ENCODE measurements around the gene P2RY6.

P2RY6 gene

DNA sequence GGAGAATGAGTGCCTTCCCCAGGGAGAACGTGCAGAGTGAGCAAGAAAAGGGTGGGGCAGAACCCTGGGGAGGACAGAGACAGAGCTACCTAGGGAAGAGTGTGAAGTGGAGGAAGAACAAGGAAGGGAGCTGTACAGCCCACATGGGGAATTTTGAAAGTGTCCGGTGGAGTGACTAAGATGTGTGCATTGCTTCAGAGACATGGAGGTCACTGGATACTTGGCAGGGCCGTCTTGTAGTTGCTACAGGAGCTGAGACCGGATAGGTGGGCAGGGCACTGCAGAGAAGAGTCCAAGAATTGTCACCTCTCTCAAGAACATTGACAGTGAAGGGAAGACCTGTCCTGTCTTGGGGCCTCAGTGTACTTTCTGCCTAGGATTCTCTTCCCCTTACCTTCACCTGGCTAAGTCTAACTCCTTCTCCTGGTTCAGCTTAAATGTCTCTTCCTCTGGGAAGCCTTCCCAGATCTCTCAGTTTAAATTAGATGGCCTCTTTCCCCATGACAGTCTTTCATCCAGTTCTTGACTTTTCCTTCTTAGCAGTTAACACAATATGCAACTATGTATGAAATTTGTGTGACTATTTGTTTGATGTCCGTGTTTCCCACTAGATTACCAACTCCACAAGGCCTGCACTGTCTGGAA is 9.2 kb upstream of the P2RY6 start:
- DNase-seq (ENCODE audit: low spot score): no peak

DNA sequence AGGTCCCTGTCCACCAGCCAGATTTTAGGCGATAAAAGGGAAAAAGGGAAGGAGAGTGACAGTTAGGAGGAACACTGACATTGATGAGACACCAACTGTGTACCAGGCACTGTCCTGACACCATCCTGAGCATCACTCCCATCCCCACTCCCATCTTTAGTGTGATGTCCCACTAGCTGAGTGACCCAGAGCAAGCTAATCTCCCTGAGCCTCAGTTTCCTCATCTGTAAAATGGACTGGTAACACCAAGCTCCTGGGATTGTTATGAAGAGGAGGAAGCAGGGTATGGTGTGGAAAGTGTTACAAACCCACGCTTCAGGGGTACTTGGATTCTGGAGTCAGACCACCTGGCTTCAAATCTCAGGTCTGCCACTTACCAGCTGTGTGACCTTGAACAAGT is 8.5 kb upstream of the P2RY6 start:
- Histone ChIP-seq H3K14ac (ENCODE audit: low read length) (no peak overlapping the region), H3K27ac (replicated peaks; ENCODE audit: low read length) (no peak overlapping the region), H3K9me3 (replicated peaks in 1 of 2; ENCODE audit: control insufficient read depth in 2 of 2, insufficient read depth in 1 of 2, low read depth in 1 of 2, low read length in 2 of 2) (no peaks in the 10 kb centered on the region), H2AFZ (ENCODE audit: low read length) (no peak overlapping the region), H3K79me1 (ENCODE audit: low read depth, low read length) (no peaks in the 10 kb centered on the region), H2AK5ac (ENCODE audit: low read depth, low read length) (no peak overlapping the region), H3K9ac (ENCODE audit: low read depth, low read length, poor library complexity) (no peak overlapping the region), H2BK12ac (ENCODE audit: low read length) (no peak overlapping the region), H3K4me1 (ENCODE audit: control insufficient read depth in 2 of 2, insufficient read depth in 1 of 2, low read depth in 1 of 2, low read length in 2 of 2) (peaks cover under 1 to 2% of the 10 kb centered on the region in 2 donors), H3K27me3 (ENCODE audit: control insufficient read depth in 3 of 3, insufficient read depth in 3 of 3, low read depth in 1 of 3, low read length in 3 of 3) (peaks cover 0 to 41% (median 6%) of the 10 kb centered on the region in 3 experiments), H2BK15ac (ENCODE audit: low read length) (no peak overlapping the region), H3K23ac (ENCODE audit: low read depth, low read length, poor library complexity) (no peak overlapping the region), H2BK5ac (ENCODE audit: low read length) (no peak overlapping the region), H4K91ac (ENCODE audit: low read depth, low read length, poor library complexity) (no peak overlapping the region), H2BK120ac (ENCODE audit: low read depth, low read length) (no peak overlapping the region), H3K4me2 (ENCODE audit: insufficient read depth, low read length, poor library complexity, severe bottlenecking) (no peak overlapping the region), H3K4ac (ENCODE audit: low read length) (no peak overlapping the region), H3K36me3 (replicated peaks in 1 of 2; ENCODE audit: control insufficient read depth in 2 of 2, insufficient read depth in 2 of 2, low read length in 2 of 2) (no peaks in the 10 kb centered on the region), H3K18ac (ENCODE audit: low read length) (no peak overlapping the region), H4K8ac (ENCODE audit: low read depth, low read length) (no peak overlapping the region), H3K4me3 (ENCODE audit: low read length in 2 of 2) (no peak overlapping the region)
- WGBS, 2 donors (ENCODE audit: extremely low coverage in 2 of 2, insufficient read length in 2 of 2, insufficient replicate concordance in 1 of 2): no CpG with 5 or more reads among the region's 2 CpGs
- DNase-seq (ENCODE audit: low spot score): no peak

More for the DNA sequence above, 9.2 kb upstream of the P2RY6 start:
- H3K27me3 ChIP-seq (ENCODE audit: control insufficient read depth in 3 of 3, insufficient read depth in 3 of 3, low read depth in 1 of 3, low read length in 3 of 3): peaks cover 0 to 35% (median 6%) of the 10 kb centered on the region in 3 experiments
- H2BK12ac ChIP-seq (ENCODE audit: low read length): no peak overlapping the region
- H4K8ac ChIP-seq (ENCODE audit: low read depth, low read length): no peak overlapping the region
- H3K4me2 ChIP-seq (ENCODE audit: insufficient read depth, low read length, poor library complexity, severe bottlenecking): no peak overlapping the region
- no peaks in the 10 kb centered on the region for H3K9me3 ChIP-seq (replicated peaks in 1 of 2; ENCODE audit: control insufficient read depth in 2 of 2, insufficient read depth in 1 of 2, low read depth in 1 of 2, low read length in 2 of 2)
- no peak overlapping the region for H3K4me3 ChIP-seq (ENCODE audit: low read length in 2 of 2)
- no peak overlapping the region for H2AFZ ChIP-seq (ENCODE audit: low read length)
- H3K27ac ChIP-seq (replicated peaks; ENCODE audit: low read length): no peak overlapping the region
- no peak overlapping the region for H2BK5ac ChIP-seq (ENCODE audit: low read length)
- H2BK120ac ChIP-seq (ENCODE audit: low read depth, low read length): no peak overlapping the region
- H3K9ac ChIP-seq (ENCODE audit: low read depth, low read length, poor library complexity): no peak overlapping the region
- H3K18ac ChIP-seq (ENCODE audit: low read length): no peak overlapping the region
- H3K14ac ChIP-seq (ENCODE audit: low read length): no peak overlapping the region
- no peaks in the 10 kb centered on the region for H3K36me3 ChIP-seq (replicated peaks in 1 of 2; ENCODE audit: control insufficient read depth in 2 of 2, insufficient read depth in 2 of 2, low read length in 2 of 2)
- WGBS, 2 donors (ENCODE audit: extremely low coverage in 2 of 2, insufficient read length in 2 of 2, insufficient replicate concordance in 1 of 2): no CpG with 5 or more reads among the region's 5 CpGs
- H4K91ac ChIP-seq (ENCODE audit: low read depth, low read length, poor library complexity): no peak overlapping the region
- H3K4me1 ChIP-seq (ENCODE audit: control insufficient read depth in 2 of 2, insufficient read depth in 1 of 2, low read depth in 1 of 2, low read length in 2 of 2): peaks cover 7 to 8% of the 10 kb centered on the region in 2 donors
- H3K79me1 ChIP-seq (ENCODE audit: low read depth, low read length): no peaks in the 10 kb centered on the region
- no peak overlapping the region for H3K4ac ChIP-seq (ENCODE audit: low read length)
- no peak overlapping the region for H3K23ac ChIP-seq (ENCODE audit: low read depth, low read length, poor library complexity)
- H2AK5ac ChIP-seq (ENCODE audit: low read depth, low read length): no peak overlapping the region
- H2BK15ac ChIP-seq (ENCODE audit: low read length): no peak overlapping the region

DNA sequence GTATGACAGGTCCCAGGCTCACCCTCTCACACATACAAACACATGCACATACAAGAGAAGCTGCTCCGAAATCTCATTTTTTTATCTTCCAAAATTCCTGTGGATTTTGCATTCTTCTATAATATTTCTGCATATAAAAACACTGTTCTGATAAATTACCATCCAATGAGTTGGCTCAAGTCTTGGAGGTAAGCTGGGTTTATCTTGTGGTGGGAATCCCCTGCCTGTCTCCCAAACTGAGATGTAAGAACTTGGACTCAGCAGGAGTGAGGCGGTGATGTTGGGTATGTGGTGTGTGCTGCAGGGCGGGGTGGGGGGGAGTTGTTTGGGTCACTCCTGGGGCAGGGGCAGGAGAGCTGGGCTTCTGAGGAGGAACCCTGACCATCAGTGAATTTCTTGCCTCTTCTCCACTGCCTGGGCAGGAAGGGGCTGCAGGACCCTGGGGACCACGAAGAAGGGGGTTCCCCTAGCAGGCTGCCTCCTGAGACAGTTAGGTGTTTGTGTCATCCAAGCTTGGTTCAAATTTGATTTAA is 6.8 kb upstream of the P2RY6 start:
- H4K8ac ChIP-seq (ENCODE audit: low read depth, low read length): no peak overlapping the region
- H2AK5ac ChIP-seq (ENCODE audit: low read depth, low read length): no peak overlapping the region
- H3K9me3 ChIP-seq (replicated peaks in 1 of 2; ENCODE audit: control insufficient read depth in 2 of 2, insufficient read depth in 1 of 2, low read depth in 1 of 2, low read length in 2 of 2): no peaks in the 10 kb centered on the region
- H3K4ac ChIP-seq (ENCODE audit: low read length): no peak overlapping the region
- no peaks in the 10 kb centered on the region for H3K36me3 ChIP-seq (replicated peaks in 1 of 2; ENCODE audit: control insufficient read depth in 2 of 2, insufficient read depth in 2 of 2, low read length in 2 of 2)
- DNase-seq (ENCODE audit: low spot score): no peak
- no peak overlapping the region for H3K4me2 ChIP-seq (ENCODE audit: insufficient read depth, low read length, poor library complexity, severe bottlenecking)
- no peak overlapping the region for H3K27ac ChIP-seq (replicated peaks; ENCODE audit: low read length)
- no peaks in the 10 kb centered on the region for H3K79me1 ChIP-seq (ENCODE audit: low read depth, low read length)
- H2AFZ ChIP-seq (ENCODE audit: low read length): no peak overlapping the region
- H3K4me3 ChIP-seq (ENCODE audit: low read length in 2 of 2): no peak overlapping the region
- H2BK12ac ChIP-seq (ENCODE audit: low read length): no peak overlapping the region
- no CpG with 5 or more reads among the region's 4 CpGs for WGBS, 2 donors (ENCODE audit: extremely low coverage in 2 of 2, insufficient read length in 2 of 2, insufficient replicate concordance in 1 of 2)
- no peak overlapping the region for H3K9ac ChIP-seq (ENCODE audit: low read depth, low read length, poor library complexity)
- H2BK120ac ChIP-seq (ENCODE audit: low read depth, low read length): no peak overlapping the region
- no peak overlapping the region for H2BK15ac ChIP-seq (ENCODE audit: low read length)
- no peak overlapping the region for H3K18ac ChIP-seq (ENCODE audit: low read length)
- no peak overlapping the region for H3K14ac ChIP-seq (ENCODE audit: low read length)
- H4K91ac ChIP-seq (ENCODE audit: low read depth, low read length, poor library complexity): no peak overlapping the region
- H3K4me1 ChIP-seq (ENCODE audit: control insufficient read depth in 2 of 2, insufficient read depth in 1 of 2, low read depth in 1 of 2, low read length in 2 of 2): peaks cover 3 to 6% of the 10 kb centered on the region in 2 donors
- no peak overlapping the region for H3K23ac ChIP-seq (ENCODE audit: low read depth, low read length, poor library complexity)
- no peak overlapping the region for H2BK5ac ChIP-seq (ENCODE audit: low read length)
- H3K27me3 ChIP-seq (ENCODE audit: control insufficient read depth in 3 of 3, insufficient read depth in 3 of 3, low read depth in 1 of 3, low read length in 3 of 3): peaks cover 0 to 42% (median 6%) of the 10 kb centered on the region in 3 experiments

DNA sequence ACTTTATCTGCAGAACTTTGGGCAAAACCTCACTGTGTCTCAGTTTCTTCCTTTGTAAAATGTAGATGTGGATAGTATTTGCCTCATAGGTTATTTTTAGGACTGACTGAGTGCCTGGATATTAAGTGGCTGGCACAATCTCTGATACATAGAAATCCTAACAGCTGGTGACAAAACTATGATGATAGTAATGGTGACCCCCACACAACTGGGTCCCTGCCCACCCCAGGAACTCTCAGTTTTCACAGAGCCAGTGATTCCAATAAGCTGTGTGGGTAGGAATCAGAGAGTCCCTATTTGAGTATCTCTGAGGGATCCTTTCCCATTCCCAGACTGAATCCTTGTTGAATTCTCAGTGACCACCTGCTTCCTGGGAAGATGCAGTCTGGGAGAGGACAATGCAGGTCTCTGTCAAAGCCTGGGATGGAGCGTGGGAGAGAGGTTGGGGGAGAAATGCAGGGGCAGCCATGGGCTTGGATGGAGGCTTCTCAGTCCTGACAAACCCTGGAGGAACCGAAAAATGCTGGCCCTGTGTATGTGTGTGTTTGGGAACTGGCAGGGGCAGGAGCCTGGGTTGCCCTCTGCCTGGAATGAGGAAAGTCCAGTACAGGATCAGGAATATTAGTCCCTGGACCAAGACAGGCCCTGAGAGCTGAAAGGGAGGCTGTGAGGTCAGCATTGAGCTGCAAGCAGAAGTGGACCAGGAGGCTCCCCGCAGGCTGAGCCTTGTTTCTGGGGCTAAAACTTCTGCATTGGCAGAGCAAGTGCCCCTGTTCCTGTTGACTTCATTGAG is 6.1 kb upstream of the P2RY6 start:
- no peak for DNase-seq (ENCODE audit: low spot score)
- Histone ChIP-seq H2BK120ac (ENCODE audit: low read depth, low read length) (no peak overlapping the region), H3K36me3 (replicated peaks in 1 of 2; ENCODE audit: control insufficient read depth in 2 of 2, insufficient read depth in 2 of 2, low read length in 2 of 2) (no peaks in the 10 kb centered on the region), H2AK5ac (ENCODE audit: low read depth, low read length) (no peak overlapping the region), H2BK12ac (ENCODE audit: low read length) (no peak overlapping the region), H3K4ac (ENCODE audit: low read length) (no peak overlapping the region), H3K27ac (replicated peaks; ENCODE audit: low read length) (no peak overlapping the region), H2BK5ac (ENCODE audit: low read length) (no peak overlapping the region), H3K4me3 (ENCODE audit: low read length in 2 of 2) (no peak overlapping the region), H3K79me1 (ENCODE audit: low read depth, low read length) (no peaks in the 10 kb centered on the region), H3K4me1 (ENCODE audit: control insufficient read depth in 2 of 2, insufficient read depth in 1 of 2, low read depth in 1 of 2, low read length in 2 of 2) (peaks cover 3 to 6% of the 10 kb centered on the region in 2 donors), H3K9me3 (replicated peaks in 1 of 2; ENCODE audit: control insufficient read depth in 2 of 2, insufficient read depth in 1 of 2, low read depth in 1 of 2, low read length in 2 of 2) (no peaks in the 10 kb centered on the region), H2BK15ac (ENCODE audit: low read length) (no peak overlapping the region), H3K9ac (ENCODE audit: low read depth, low read length, poor library complexity) (no peak overlapping the region), H3K27me3 (ENCODE audit: control insufficient read depth in 3 of 3, insufficient read depth in 3 of 3, low read depth in 1 of 3, low read length in 3 of 3) (peaks cover 0 to 42% (median 6%) of the 10 kb centered on the region in 3 experiments), H3K4me2 (ENCODE audit: insufficient read depth, low read length, poor library complexity, severe bottlenecking) (no peak overlapping the region), H3K14ac (ENCODE audit: low read length) (no peak overlapping the region), H3K23ac (ENCODE audit: low read depth, low read length, poor library complexity) (no peak overlapping the region), H2AFZ (ENCODE audit: low read length) (no peak overlapping the region), H4K91ac (ENCODE audit: low read depth, low read length, poor library complexity) (no peak overlapping the region), H4K8ac (ENCODE audit: low read depth, low read length) (no peak overlapping the region), H3K18ac (ENCODE audit: low read length) (no peak overlapping the region)
- no CpG with 5 or more reads among the region's 3 CpGs for WGBS, 2 donors (ENCODE audit: extremely low coverage in 2 of 2, insufficient read length in 2 of 2, insufficient replicate concordance in 1 of 2)

Measured in neuronal stem cell (in vitro differentiated cells).